ENCODE data around the gene MYH15. TPM values are rescaled to one million over a fixed set of nuclear protein-coding genes. Genes with fewer than 3 reads are reported as not detected.

MYH15 gene
- total and polyA plus RNA-seq, 4 donors, result 0.01 to 0.08 (median 0.05) TPM; not detected in 1

- Histone ChIP-seq H3K27me3 (ENCODE audit: control insufficient read depth in 4 of 4, insufficient read depth in 4 of 4, low read length in 3 of 4) (no peaks in the 10 kb centered on the region), H3K9ac (ENCODE audit: low read depth in 1 of 2, low read length in 2 of 2) (no peak overlapping the region), H3K36me3 (ENCODE audit: control insufficient read depth in 4 of 4, insufficient read depth in 3 of 4, low read depth in 1 of 4, low read length in 3 of 4) (no peaks in the 10 kb centered on the region), H3K4me3 (ENCODE audit: low read depth in 1 of 3, low read length in 3 of 3) (no peak overlapping the region), H3K27ac (ENCODE audit: low read depth in 1 of 2, low read length in 2 of 2) (no peak overlapping the region), H3K9me3 (ENCODE audit: control insufficient read depth in 4 of 4, low read length in 3 of 4) (no peaks in the 10 kb centered on the region), H3K4me1 (ENCODE audit: control insufficient read depth in 4 of 4, insufficient read depth in 4 of 4, low read length in 3 of 4) (peaks cover 0 to 5% (median 2%) of the 10 kb centered on the region in 4 donors)
- DNase-seq (ENCODE audit: low spot score), result no peak
- TF ChIP-seq YY1 (IDR thresholded peaks at IDR 0.05) (no peak), HNF4G (IDR thresholded peaks at IDR 0.05) (no peak), EGR1 (IDR thresholded peaks at IDR 0.05; ENCODE audit: low read depth in 2 of 2) (no peak), RAD21 (IDR thresholded peaks at IDR 0.05) (no peak), ATF3 (IDR thresholded peaks at IDR 0.05) (no peak), NR2F2 (IDR thresholded peaks at IDR 0.05) (no peak), CTCF (IDR thresholded peaks at IDR 0.05; ENCODE audit: low read depth, low read length, missing input control) (no peak), GABPA (IDR thresholded peaks at IDR 0.05 in 1 of 2, conservative IDR thresholded peaks at IDR 0.05 in 1 of 2) (no peak), TAF1 (conservative IDR thresholded peaks at IDR 0.05) (no peak), JUND (IDR thresholded peaks at IDR 0.05) (no peak)
- WGBS, result 88% methylated on average over 1 of the region's 1 CpG
Measured at GRCh38 chr3:108548304-108548703, 37.9 kb upstream of the MYH15 start.

DNA sequence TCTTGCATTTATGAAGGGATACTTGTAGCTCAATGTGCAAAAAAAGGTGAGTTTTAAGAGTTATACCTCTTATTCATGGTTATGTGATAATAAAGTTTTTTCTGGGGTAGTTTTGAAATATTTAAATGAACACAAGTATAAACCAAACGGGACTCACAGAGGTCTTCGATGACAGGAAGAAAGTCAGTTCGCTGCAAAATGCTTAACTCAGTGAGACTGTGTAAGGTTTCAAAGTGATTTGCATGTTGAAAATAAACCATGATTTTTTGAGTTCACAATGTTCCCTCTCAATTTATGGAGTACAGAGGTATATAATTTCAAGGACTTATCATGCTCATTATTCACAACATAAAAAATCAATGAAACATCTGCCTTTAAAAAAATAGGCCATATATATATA, 36.3 kb upstream of the MYH15 start:
- no peaks in the 10 kb centered on the region for H3K36me3 ChIP-seq (ENCODE audit: control insufficient read depth in 4 of 4, insufficient read depth in 3 of 4, low read depth in 1 of 4, low read length in 3 of 4)
- H3K27ac ChIP-seq (ENCODE audit: low read depth in 1 of 2, low read length in 2 of 2), result no peak overlapping the region
- peaks cover 0 to 5% (median 2%) of the 10 kb centered on the region in 4 donors for H3K4me1 ChIP-seq (ENCODE audit: control insufficient read depth in 4 of 4, insufficient read depth in 4 of 4, low read length in 3 of 4)
- no peaks in the 10 kb centered on the region for H3K27me3 ChIP-seq (ENCODE audit: control insufficient read depth in 4 of 4, insufficient read depth in 4 of 4, low read length in 3 of 4)
- no peak for TF ChIP-seq RAD21 (IDR thresholded peaks at IDR 0.05)
- TF ChIP-seq, protein P1, sequence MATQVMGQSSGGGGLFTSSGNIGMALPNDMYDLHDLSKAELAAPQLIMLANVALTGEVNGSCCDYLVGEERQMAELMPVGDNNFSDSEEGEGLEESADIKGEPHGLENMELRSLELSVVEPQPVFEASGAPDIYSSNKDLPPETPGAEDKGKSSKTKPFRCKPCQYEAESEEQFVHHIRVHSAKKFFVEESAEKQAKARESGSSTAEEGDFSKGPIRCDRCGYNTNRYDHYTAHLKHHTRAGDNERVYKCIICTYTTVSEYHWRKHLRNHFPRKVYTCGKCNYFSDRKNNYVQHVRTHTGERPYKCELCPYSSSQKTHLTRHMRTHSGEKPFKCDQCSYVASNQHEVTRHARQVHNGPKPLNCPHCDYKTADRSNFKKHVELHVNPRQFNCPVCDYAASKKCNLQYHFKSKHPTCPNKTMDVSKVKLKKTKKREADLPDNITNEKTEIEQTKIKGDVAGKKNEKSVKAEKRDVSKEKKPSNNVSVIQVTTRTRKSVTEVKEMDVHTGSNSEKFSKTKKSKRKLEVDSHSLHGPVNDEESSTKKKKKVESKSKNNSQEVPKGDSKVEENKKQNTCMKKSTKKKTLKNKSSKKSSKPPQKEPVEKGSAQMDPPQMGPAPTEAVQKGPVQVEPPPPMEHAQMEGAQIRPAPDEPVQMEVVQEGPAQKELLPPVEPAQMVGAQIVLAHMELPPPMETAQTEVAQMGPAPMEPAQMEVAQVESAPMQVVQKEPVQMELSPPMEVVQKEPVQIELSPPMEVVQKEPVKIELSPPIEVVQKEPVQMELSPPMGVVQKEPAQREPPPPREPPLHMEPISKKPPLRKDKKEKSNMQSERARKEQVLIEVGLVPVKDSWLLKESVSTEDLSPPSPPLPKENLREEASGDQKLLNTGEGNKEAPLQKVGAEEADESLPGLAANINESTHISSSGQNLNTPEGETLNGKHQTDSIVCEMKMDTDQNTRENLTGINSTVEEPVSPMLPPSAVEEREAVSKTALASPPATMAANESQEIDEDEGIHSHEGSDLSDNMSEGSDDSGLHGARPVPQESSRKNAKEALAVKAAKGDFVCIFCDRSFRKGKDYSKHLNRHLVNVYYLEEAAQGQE (IDR thresholded peaks at IDR 0.05), result no peak
- TF ChIP-seq CTCF (IDR thresholded peaks at IDR 0.05; ENCODE audit: low read depth, low read length, missing input control), result no peak
- no peak for TF ChIP-seq HNF4G (IDR thresholded peaks at IDR 0.05)
- no peak for TF ChIP-seq NR2F2 (IDR thresholded peaks at IDR 0.05)
- TF ChIP-seq RXRA (IDR thresholded peaks at IDR 0.05), result no peak
- no peak for TF ChIP-seq GABPA (IDR thresholded peaks at IDR 0.05 in 1 of 2, conservative IDR thresholded peaks at IDR 0.05 in 1 of 2)
- no peak for TF ChIP-seq ATF3 (IDR thresholded peaks at IDR 0.05)
- TF ChIP-seq ZBTB33 (IDR thresholded peaks at IDR 0.05), result no peak
- TF ChIP-seq, protein P2, sequence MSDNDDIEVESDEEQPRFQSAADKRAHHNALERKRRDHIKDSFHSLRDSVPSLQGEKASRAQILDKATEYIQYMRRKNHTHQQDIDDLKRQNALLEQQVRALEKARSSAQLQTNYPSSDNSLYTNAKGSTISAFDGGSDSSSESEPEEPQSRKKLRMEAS (IDR thresholded peaks at IDR 0.05), result no peak
- no peak for TF ChIP-seq FOXA2 (IDR thresholded peaks at IDR 0.05)
- no peak for TF ChIP-seq EGR1 (IDR thresholded peaks at IDR 0.05; ENCODE audit: low read depth in 2 of 2)
- TF ChIP-seq YY1 (IDR thresholded peaks at IDR 0.05), result no peak
- no peak for TF ChIP-seq FOXA1 (IDR thresholded peaks at IDR 0.05)
- no peak for TF ChIP-seq JUND (IDR thresholded peaks at IDR 0.05)
- TF ChIP-seq SP1 (IDR thresholded peaks at IDR 0.05), result no peak
- no peak for TF ChIP-seq TAF1 (conservative IDR thresholded peaks at IDR 0.05)
- no peak for TF ChIP-seq HNF4A (conservative IDR thresholded peaks at IDR 0.05)
- H3K9ac ChIP-seq (ENCODE audit: low read depth in 1 of 2, low read length in 2 of 2), result peak overlapping the region in 1 of 2 donors; percentile 66
- DNase-seq (ENCODE audit: low spot score), result no peak
- H3K4me3 ChIP-seq (ENCODE audit: low read depth in 1 of 3, low read length in 3 of 3), result peak overlapping the region in 2 of 3 donors; percentile 11 to 30
- WGBS, result 72% methylated on average over 3 of the region's 3 CpGs
- no peaks in the 10 kb centered on the region for H3K9me3 ChIP-seq (ENCODE audit: control insufficient read depth in 4 of 4, low read length in 3 of 4)

All from liver (tissue), 9 donors.